HG02970 (cell line): ENCODE data around the gene TXNRD1.
A peak's percentile ranks its signal among the peaks of the same experiment; 100 is the strongest.
"Not testable (repeated sequence)": the region's sequence is repeated elsewhere in the genome, so short reads cannot be mapped to it uniquely, and the experiment has no call there.

ENCODE experiments used
- ATAC-seq: cut with Tn5 transposase; IDR thresholded peaks from one replicate; pipeline ENCODE4 v1.9.1; 2021; ENCODE audit warnings: mild to moderate bottlenecking, moderate library complexity, moderate number of reproducible peaks; ENCODE audit not compliant: unreplicated experiment, low FRiP score

TXNRD1 gene

GRCh38 chr12:104276273-104277131 lies 60.9 kb downstream of the TXNRD1 start:
- no peak for ATAC-seq

GRCh38 chr12:104279164-104279563 lies 63.6 kb downstream of the TXNRD1 start:
- no peak for ATAC-seq

- ATAC-seq: no peak
These were observed 64.5 kb downstream of the TXNRD1 start for GRCh38 chr12:104280111-104280510.

- ATAC-seq: no peak
These were observed 65.3 kb downstream of the TXNRD1 start for GRCh38 chr12:104280717-104281458.

- no peak for ATAC-seq
These were observed 66.1 kb downstream of the TXNRD1 start for GRCh38 chr12:104281636-104282035.

- no peak for ATAC-seq
These were observed 66.5 kb downstream of the TXNRD1 start for GRCh38 chr12:104282109-104282508.

GRCh38 chr12:104285740-104286515 lies 70.3 kb downstream of the TXNRD1 start:
- ATAC-seq: no peak

- peak; percentile 85 for ATAC-seq
These were observed 71.2 kb downstream of the TXNRD1 start for GRCh38 chr12:104286516-104287482.

- ATAC-seq: peak; percentile 47
These were observed 73.2 kb downstream of the TXNRD1 start for GRCh38 chr12:104288635-104289274.

GRCh38 chr12:104290320-104290719 lies 74.7 kb downstream of the TXNRD1 start:
- no peak for ATAC-seq

- ATAC-seq: no peak
These were observed 75.3 kb downstream of the TXNRD1 start for GRCh38 chr12:104290855-104291254.

- ATAC-seq: no peak
These were observed 76.4 kb downstream of the TXNRD1 start for GRCh38 chr12:104291867-104292524.

GRCh38 chr12:104292872-104293794 lies 77.6 kb downstream of the TXNRD1 start:
- ATAC-seq: no peak

GRCh38 chr12:104294158-104294859 lies 78.7 kb downstream of the TXNRD1 start:
- ATAC-seq: not testable (repeated sequence)

GRCh38 chr12:104294927-104295668 lies 79.5 kb downstream of the TXNRD1 start:
- no peak for ATAC-seq

GRCh38 chr12:104295954-104296353 lies 80.4 kb downstream of the TXNRD1 start:
- ATAC-seq: no peak
